Stimulated activated CD4-positive, alpha-beta T cell treated with anti-CD3 and anti-CD28 coated beads, TNF-alpha, amount 100 ng/mL, for 4 hours (primary cell): ENCODE data around the gene INSYN2A.

Experiments used
- DNase-seq, 3 experiments: peaks; one replicate each; pipeline ENCODE4 v3.0.0-alpha.2; 2020; ENCODE audit warnings: low read depth in 3 of 3

The INSYN2A gene

DNA sequence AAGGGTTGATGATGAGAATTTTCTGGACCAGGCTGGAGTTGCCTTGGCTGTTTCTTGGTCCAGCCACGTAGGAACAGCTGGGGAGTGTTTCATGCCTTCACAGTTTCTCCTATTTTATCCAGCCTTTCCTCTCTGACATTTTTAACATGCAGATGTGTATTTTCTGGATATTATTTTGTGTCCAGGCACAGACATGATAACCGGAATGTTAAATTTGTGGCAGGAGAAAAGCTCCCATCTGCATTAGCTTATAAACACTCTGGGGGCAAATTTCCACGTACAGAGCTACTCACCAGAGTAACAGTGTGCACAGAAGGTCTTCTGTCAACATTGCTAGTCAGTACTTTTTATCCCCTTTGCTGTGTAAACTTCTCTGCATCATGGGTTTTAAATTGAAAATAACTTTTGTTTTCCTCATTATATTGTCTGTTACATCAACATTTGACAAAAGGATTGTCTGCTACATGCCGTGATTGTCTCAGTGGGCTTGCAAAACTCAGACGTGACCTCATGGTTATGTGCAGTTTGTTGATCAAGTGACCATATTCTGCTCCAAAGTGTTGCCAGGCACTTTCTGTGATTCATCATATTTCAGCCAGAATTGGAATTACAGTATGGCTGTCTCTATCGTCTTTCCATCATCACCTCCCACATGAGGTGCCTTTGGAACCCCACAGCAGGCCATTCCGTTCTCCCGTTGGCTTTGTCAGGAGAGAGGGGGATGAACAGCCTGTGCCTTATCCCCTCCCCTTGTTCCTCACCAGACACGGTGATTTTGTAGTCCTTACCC, 41.4 kb downstream of the INSYN2A start:
- DNase-seq, result no peak

DNA sequence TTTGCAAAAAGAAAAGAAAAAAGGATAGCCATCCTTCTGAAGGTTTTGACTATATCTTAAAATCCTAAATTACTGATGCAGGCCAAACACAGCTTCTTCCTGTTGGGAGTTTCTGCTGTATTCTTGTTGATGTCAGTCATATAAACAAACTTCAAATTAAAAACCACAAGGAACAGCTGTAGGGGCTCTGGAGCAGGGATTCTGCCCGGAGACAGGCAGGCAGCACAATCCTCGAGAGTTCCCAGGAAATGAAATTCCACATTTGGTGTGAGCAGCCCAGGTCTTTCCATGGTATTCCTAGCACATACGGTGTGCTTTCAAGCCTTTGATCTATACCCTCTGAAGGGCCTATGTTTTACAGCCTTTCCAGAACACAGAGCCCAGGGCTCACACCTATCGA, 43.2 kb downstream of the INSYN2A start:
- no peak for DNase-seq

DNA sequence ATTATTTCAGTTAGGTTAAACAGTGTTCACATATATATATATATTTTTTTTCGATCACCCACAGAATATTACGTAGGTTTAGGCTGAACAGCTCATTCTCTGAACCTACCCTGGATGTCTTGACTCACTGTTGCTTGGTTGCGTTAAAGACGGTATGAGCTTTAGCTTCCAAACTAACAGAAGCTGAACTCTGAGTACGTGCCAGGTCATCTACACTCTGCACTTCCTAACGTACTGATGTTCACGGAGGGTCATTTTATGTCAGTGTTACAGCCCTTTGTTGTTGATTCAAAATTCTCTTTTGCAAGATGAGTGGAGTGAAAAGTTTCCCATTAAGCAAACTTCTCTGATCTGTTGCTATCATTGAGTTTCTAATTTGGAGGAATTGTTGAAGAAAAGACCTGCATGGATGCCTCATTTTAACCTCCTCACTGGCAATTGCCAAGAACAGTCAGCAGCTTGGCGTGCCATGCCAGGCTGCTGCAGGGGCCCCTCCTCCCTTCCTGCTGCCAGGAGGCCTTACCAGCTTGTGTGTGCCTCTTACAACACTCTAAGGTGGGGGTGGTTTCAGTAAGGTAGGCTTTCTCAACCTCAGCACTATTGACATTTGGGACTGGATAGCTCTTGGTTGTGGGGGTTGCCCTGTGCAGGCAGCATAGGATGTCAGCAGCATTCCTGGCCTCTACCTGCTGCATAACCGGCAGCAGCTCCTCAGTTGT, 44.3 kb downstream of the INSYN2A start:
- DNase-seq, result no peak

DNA sequence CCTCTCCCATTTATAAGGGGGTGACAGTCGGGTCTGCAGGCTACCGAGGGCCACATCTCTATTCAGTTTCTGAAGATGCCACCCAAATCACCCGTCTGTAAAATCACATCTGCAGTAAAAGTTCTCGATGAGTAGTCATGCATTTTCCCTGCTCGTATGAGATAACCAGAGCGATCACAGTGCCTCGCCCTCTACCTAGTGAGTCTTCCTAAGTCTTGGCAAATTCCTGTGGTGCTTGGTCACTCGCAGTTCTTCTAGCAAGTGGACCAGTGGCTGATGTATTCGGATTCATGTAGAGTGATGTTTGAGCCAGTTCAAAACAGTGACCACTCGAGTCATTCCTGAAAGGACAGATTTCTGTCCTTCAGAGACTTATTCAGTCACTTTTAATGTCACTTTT, 44.9 kb downstream of the INSYN2A start:
- no peak for DNase-seq

DNA sequence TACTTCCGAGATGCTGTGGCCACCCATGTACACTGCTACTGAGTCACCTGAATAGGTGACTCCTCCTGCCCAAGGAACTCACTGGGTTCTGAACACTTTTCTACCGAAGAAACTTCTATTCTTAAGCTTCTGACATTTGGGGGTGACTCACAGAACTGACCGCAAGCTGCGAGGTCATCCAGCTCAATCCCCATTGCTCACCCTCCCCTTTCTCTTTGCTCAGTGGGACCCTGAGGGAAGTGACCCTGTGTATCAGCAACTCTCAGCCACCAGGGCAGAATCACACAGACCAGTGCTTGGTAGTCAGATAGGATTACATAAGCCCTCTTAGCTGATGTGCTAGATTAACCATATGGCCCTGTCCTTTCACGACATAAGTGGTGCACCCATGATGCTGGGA, 46.3 kb downstream of the INSYN2A start:
- DNase-seq, result no peak

DNA sequence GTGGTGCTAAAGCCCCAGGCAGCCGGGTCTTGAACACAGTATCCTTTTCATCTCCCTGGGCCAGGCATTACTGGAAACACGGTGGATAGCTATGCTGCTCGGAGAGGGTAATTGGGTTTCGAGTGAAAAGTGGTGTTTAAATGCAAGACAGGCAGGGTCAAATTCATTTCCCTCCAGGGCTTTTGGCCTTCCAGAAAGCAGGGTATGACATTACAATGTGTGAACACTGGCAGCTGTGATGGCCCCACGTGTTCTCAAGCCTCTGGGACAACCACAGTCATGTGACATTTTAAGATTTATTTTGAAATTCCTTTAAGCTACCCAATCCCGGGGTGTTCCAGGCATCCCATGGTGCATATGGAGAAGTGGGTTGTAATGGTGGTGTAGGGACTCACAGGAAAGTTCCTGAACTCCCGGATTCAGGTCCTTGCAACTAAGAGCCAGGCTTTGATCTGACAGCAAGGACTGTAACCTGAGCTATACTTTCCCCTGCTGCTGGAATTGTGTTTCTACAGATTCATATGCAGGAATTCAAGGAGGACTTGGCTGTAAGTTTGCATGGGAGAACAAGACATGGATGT, 46.8 kb downstream of the INSYN2A start:
- no peak for DNase-seq

DNA sequence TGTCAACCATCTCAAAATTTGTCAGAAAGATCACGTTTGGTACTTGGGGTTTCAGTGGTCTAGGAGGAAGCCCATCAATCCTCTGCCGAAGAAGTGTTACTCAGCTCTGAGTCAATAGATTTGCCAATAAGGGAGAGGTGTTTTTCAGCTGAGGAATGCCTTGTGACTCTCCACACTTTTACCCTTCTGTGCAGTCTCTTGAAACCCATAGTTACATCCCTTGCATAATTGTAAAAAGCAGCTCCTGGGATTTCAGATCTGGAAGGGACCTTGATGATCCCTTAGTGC, 47.5 kb downstream of the INSYN2A start:
- no peak for DNase-seq

DNA sequence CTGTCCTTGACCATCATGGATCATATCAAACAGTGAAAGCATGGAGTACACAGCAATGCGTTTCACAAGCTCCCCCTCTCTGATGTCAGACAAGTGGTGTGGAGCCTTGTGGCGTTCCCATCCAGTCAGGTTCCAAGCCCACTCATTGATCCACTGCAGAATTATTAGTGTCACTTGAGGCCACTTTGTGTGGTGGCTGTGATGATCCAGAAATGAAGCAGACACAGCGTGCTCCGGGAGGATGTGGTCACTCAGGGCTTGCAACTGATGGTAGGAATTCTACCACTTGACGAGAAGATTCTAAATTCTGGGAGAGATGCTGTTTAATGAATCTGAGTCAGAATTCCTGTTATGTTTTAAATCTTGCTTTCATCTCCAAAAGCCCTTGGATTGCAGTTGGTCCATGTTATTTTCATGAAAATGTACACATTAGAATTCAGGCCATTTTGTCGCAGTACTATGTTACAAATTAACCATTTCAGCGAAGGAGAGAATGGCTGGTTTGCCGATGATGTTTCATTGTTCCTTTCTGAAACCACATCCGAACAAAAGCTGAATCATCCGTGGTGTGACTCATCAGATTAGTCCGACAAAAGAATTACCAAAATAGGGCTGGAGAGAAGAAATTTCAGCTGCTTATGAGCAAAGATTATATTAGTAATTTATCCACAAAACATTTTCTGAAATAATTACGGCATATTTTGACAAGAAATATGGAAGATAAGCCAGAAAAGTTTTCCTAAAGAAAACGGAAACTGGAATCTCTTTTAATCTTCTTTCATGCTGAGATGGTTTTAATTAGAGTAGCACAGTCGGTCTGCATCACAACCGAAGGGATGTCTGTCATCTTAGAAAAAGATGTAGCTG, 48.1 kb downstream of the INSYN2A start:
- DNase-seq, result no peak

DNA sequence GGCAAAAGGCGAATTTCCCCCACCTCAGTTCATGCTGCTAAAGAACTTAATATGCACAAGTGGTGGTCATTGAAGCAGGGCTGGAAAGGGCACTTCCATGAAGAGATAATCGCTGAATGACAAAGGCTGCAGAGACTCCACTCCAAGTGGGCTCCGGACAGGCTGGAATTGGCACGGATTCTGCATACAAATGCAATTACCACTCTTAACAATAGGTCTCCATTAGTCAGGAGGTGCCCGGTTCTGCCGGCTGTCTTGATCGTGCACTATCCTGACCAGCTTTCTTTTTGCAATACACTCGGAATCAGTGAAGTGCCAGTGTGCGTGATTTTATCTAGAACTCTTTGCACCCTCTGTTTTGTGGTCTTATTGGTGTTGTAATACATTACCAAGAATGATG, 49.7 kb downstream of the INSYN2A start:
- DNase-seq, result no peak
